KMS-11 (cell line): ENCODE data around the gene UBXN4.
A peak's percentile ranks its signal among the peaks of the same experiment; 100 is the strongest.

Experiments used
- H2AFZ ChIP-seq: fragments of 200-600 bp; sonication (generic); 2 replicates; pipeline ENCODE4 v1.6.1; 2016; ENCODE audit warnings: antibody characterized with exemption, mixed run types, low read depth
- H3K27ac ChIP-seq: fragments of 200-600 bp; sonication (generic); 2 replicates; pipeline ENCODE4 v1.6.1; 2016; ENCODE audit warnings: mild to moderate bottlenecking, mixed run types
- H3K27me3 ChIP-seq: fragments of 200-600 bp; sonication (generic); 2 replicates; pipeline ENCODE4 v1.6.1; 2017; ENCODE audit warnings: mild to moderate bottlenecking, low read depth, mixed run types, moderate library complexity; ENCODE audit not compliant: insufficient read depth
- H3K36me3 ChIP-seq: fragments of 200-600 bp; sonication (generic); 2 replicates; pipeline ENCODE4 v1.6.1; 2017; ENCODE audit warnings: mild to moderate bottlenecking, mixed run types; ENCODE audit not compliant: insufficient read depth
- H3K4me1 ChIP-seq: fragments of 200-600 bp; sonication (generic); 2 replicates; pipeline ENCODE4 v1.6.1; 2016; ENCODE audit warnings: mild to moderate bottlenecking, low read depth, mixed run types; ENCODE audit not compliant: poor library complexity, severe bottlenecking
- H3K4me2 ChIP-seq: fragments of 200-600 bp; sonication (generic); 2 replicates; pipeline ENCODE4 v1.7.0; 2016; ENCODE audit warnings: mild to moderate bottlenecking, mixed run types
- H3K4me3 ChIP-seq: fragments of 200-600 bp; sonication (generic); IDR thresholded peaks from 2 replicates; pipeline ENCODE4 v1.6.1; 2017; ENCODE audit warnings: low read depth, low read length, mixed read lengths; ENCODE audit not compliant: insufficient read depth
- H3K79me2 ChIP-seq: fragments of 200-600 bp; sonication (generic); 2 replicates; pipeline ENCODE4 v1.6.1; 2016; ENCODE audit warnings: low read depth, mixed run types; ENCODE audit not compliant: insufficient read depth
- H3K9ac ChIP-seq: fragments of 200-600 bp; sonication (generic); 2 replicates; pipeline ENCODE4 v1.6.1; 2016; ENCODE audit warnings: mild to moderate bottlenecking, mixed run types
- H4K20me1 ChIP-seq: fragments of 200-600 bp; sonication (generic); 2 replicates; pipeline ENCODE4 v1.6.1; 2016; ENCODE audit warnings: mild to moderate bottlenecking, mixed run types; ENCODE audit not compliant: insufficient read depth
- TF ChIP-seq, protein P1 (sequence below): fragments of 200-600 bp; sonication (generic); conservative IDR thresholded peaks from 2 replicates; pipeline ENCODE4 v1.6.1; 2017; ENCODE audit warnings: low read depth, mild to moderate bottlenecking, antibody characterized with exemption, low read length, moderate library complexity, mixed read lengths

The UBXN4 gene

DNA sequence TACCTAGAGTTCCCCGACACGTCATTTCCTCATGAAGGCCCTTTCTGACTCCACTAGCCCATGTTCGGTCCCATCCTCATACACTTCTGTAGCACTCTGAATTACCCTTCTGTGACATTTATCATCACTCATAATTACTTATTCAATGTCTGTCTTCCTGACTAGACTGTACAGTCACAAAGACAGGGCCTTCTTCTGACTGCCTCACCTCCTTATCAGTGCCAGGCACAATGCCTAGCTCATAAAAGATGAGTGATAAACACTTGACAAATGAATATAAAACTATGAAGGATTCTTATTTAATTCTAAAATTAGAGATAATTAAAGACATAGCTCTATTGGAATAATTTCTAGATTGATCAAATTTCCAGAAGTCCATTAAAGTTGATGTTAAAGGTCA is 1.4 kb upstream of the UBXN4 start:
- Histone ChIP-seq H3K4me2 (no peak overlapping the region), H3K79me2 (peaks cover 29% of the 10 kb centered on the region), H3K27me3 (no peaks in the 10 kb centered on the region), H2AFZ (no peak overlapping the region), H3K4me1 (peaks cover 9% of the 10 kb centered on the region), H4K20me1 (no peaks in the 10 kb centered on the region), H3K36me3 (no peaks in the 10 kb centered on the region), H3K27ac (no peak overlapping the region), H3K9ac (no peak overlapping the region), H3K4me3 (no peak overlapping the region)
- TF ChIP-seq, protein P1, sequence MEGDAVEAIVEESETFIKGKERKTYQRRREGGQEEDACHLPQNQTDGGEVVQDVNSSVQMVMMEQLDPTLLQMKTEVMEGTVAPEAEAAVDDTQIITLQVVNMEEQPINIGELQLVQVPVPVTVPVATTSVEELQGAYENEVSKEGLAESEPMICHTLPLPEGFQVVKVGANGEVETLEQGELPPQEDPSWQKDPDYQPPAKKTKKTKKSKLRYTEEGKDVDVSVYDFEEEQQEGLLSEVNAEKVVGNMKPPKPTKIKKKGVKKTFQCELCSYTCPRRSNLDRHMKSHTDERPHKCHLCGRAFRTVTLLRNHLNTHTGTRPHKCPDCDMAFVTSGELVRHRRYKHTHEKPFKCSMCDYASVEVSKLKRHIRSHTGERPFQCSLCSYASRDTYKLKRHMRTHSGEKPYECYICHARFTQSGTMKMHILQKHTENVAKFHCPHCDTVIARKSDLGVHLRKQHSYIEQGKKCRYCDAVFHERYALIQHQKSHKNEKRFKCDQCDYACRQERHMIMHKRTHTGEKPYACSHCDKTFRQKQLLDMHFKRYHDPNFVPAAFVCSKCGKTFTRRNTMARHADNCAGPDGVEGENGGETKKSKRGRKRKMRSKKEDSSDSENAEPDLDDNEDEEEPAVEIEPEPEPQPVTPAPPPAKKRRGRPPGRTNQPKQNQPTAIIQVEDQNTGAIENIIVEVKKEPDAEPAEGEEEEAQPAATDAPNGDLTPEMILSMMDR: no peak

DNA sequence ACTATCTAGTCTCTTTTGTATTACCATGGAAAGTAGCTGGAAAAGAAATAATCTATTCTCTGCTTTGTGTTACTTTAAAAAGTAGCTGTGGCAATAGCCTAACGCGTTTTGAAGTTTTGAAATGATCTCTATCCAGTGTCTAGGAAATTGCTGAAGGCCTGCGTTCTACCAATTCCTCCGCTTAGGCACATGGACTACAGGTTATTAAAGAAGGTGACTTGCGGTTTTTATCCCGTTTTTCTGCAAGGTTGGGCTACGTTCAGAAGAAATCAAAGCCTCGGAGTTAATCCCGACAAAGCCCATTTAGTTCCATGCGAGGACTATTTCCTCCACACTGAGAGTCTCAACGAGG is 636 bp upstream of the UBXN4 start:
- H3K79me2 ChIP-seq: peaks cover 37% of the 10 kb centered on the region
- no peaks in the 10 kb centered on the region for H3K27me3 ChIP-seq
- H2AFZ ChIP-seq: peak overlapping the region; percentile 62; the same call in 1 of the 2 replicates
- H3K9ac ChIP-seq: no peak overlapping the region
- H3K27ac ChIP-seq: no peak overlapping the region
- H3K4me2 ChIP-seq: 0 out of 2 replicates have a peak overlapping the region, but pooled peaks have one; percentile 1
- H3K4me1 ChIP-seq: peaks cover 9% of the 10 kb centered on the region
- no peaks in the 10 kb centered on the region for H3K36me3 ChIP-seq
- H4K20me1 ChIP-seq: no peaks in the 10 kb centered on the region
- no peak overlapping the region for H3K4me3 ChIP-seq
- TF ChIP-seq, protein P1: no peak

GRCh38 chr2:135742325-135742757 is 686 bp downstream of the UBXN4 start:
- peak overlapping the region; percentile 95 for H3K9ac ChIP-seq
- TF ChIP-seq, protein P1: no peak
- peaks cover 49% of the 10 kb centered on the region for H3K79me2 ChIP-seq
- H4K20me1 ChIP-seq: no peaks in the 10 kb centered on the region
- peak overlapping the region; percentile 67 for H3K4me3 ChIP-seq
- peak overlapping the region; percentile 24; the same call in 1 of the 2 replicates for H2AFZ ChIP-seq
- no peaks in the 10 kb centered on the region for H3K36me3 ChIP-seq
- peak overlapping the region; percentile 98 for H3K27ac ChIP-seq
- H3K4me1 ChIP-seq: peaks cover 9% of the 10 kb centered on the region
- peak overlapping the region; percentile 44 for H3K4me2 ChIP-seq
- H3K27me3 ChIP-seq: no peaks in the 10 kb centered on the region

DNA sequence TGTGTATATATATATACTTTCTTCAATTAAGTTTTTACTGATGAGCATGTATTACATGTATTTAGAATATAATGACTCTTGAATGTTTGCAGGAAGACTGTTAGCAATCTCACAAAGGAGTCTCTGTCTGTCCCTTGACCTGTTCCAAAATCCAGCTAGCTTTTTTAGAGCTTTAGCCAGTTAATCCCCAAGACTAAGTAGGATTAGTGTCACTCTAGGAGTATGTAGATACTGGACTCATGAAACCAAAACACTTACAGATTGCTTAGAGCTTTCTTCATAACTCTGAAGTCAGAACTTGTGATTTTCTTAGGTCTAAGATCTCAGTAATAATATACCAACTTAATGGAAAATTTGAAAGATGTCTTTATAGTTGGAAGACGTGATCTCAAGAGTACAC is 2.2 kb downstream of the UBXN4 start:
- Histone ChIP-seq H3K4me2 (peak overlapping the region; percentile 44), H3K4me3 (peak overlapping the region; percentile 50), H3K79me2 (peaks cover 52% of the 10 kb centered on the region), H3K27ac (no peak overlapping the region), H3K9ac (peak overlapping the region; percentile 95; the same call in 1 of the 2 replicates), H4K20me1 (no peaks in the 10 kb centered on the region), H2AFZ (no peak overlapping the region), H3K36me3 (no peaks in the 10 kb centered on the region), H3K4me1 (peaks cover 9% of the 10 kb centered on the region), H3K27me3 (no peaks in the 10 kb centered on the region)
- TF ChIP-seq, protein P1: no peak
